Dermis lymphatic vessel endothelial cell (primary cell): Measurements from ENCODE around the gene ROR1. TPM values are rescaled to one million over a fixed set of nuclear protein-coding genes. Genes with fewer than 3 reads are reported as not detected.

Experiments
- total RNA-seq: library from RNA; depleted of rRNA; stranded (reverse); fragments of >200 nt; gene quantifications from 2 replicates; pipeline ENCODE4 v1.2.1, GENCODE V29; 2014

The ROR1 gene
- total RNA-seq: 0.17 and 0.33 TPM in 2 replicates

DNA sequence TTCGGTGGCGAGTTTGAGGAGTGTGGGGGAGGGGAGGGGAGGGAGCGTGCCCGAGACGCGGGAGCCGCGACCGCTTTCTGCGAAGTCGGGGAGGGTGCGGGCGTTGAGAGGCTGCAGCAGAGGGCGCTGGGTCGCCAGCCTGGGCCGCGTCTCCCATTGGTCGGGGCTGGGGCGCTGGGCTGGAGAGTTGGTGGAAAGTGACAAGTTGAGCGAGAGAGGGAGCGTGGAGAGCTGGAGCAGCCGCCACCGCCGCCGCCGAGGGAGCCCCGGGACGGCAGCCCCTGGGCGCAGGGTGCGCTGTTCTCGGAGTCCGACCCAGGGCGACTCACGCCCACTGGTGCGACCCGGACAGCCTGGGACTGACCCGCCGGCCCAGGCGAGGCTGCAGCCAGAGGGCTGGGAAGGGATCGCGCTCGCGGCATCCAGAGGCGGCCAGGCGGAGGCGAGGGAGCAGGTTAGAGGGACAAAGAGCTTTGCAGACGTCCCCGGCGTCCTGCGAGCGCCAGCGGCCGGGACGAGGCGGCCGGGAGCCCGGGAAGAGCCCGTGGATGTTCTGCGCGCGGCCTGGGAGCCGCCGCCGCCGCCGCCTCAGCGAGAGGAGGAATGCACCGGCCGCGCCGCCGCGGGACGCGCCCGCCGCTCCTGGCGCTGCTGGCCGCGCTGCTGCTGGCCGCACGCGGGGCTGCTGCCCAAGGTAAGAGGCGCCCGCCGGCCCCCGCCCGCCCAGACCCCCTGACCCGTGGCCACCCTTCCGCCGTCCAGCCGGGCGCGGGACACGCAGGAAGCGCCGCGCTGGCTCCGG is at the start of gene ROR1:
TSS of gene ROR1 (plus strand) at position 203 of the 802 bp plus-strand sequence.

GRCh38 chr1:64203420-64203819 is 429.6 kb downstream of the ROR1 start, which contains the start of gene UBE2U:
UBE2U (plus strand) TSS chr1:64203623; CDS start chr1:64204051, 428 bp downstream.

Other genes with a start within 250 kb of the ROR1 start
- gene PGM1, start 180.6 kb upstream of the ROR1 start, total RNA-seq: 59.0 and 83.6 TPM in 2 replicates